ENCODE measurements around the gene IFNGR2. TPM values are rescaled to one million over a fixed set of nuclear protein-coding genes. Genes with fewer than 3 reads are reported as not detected.

Gene IFNGR2
- total RNA-seq, 1 experiment from 2014 or later: 47.9 TPM

GRCh38 chr21:33391656-33392055 lies 11.6 kb upstream of the IFNGR2 start:
- H3K27me3 ChIP-seq (ENCODE audit: control insufficient read depth, insufficient read depth, low read length): no peaks in the 10 kb centered on the region
- no peak for DNase-seq (ENCODE audit: low read depth, low spot score)
- no peaks in the 10 kb centered on the region for H3K9me3 ChIP-seq (ENCODE audit: control insufficient read depth, insufficient read depth, low read depth, low read length)
- no peak overlapping the region for H3K4me3 ChIP-seq (ENCODE audit: low read depth in 2 of 2, low read length in 2 of 2)
- ChIA-PET POLR2A (no interaction called here), CTCF (no interaction called here)
- intact Hi-C loops (cut with micrococcal nuclease; ENCODE audit: unreplicated experiment) (no loop called here), in situ Hi-C loops (cut with HindIII; ENCODE audit: low pct_unique_long_range_greater_than_20kb, low sequenced_read_pairs) (no loop called here)
- no peak overlapping the region for H3K27ac ChIP-seq (ENCODE audit: low read length)
- H3K36me3 ChIP-seq (ENCODE audit: control insufficient read depth, insufficient read depth, low read length): no peaks in the 10 kb centered on the region
- H3K4me1 ChIP-seq (ENCODE audit: control insufficient read depth, insufficient read depth, low read length): peaks cover 3% of the 10 kb centered on the region; the same call in 1 of the 2 replicates
- no peak for ATAC-seq
- no TSS peak for BruUV-seq (replicated peaks)
- TF ChIP-seq REST (IDR thresholded peaks at IDR 0.05; ENCODE audit: insufficient read depth in 1 of 2, low read depth in 2 of 2, low read length in 1 of 2) (no peak), POLR2AphosphoS5 (IDR thresholded peaks at IDR 0.05; ENCODE audit: low read depth, low read length) (no peak), CTCF (IDR thresholded peaks at IDR 0.05) (no peak), TCF7L2 (IDR thresholded peaks at IDR 0.05; ENCODE audit: low read depth, low read length) (no peak), SIN3A (IDR thresholded peaks at IDR 0.05; ENCODE audit: borderline replicate concordance, insufficient read depth, low read depth, low read length) (no peak)

GRCh38 chr21:33392284-33392985 lies 10.8 kb upstream of the IFNGR2 start:
- CTCF ChIA-PET: no interaction called here

More at GRCh38 chr21:33392284-33392985, 10.8 kb upstream of the IFNGR2 start:
- Histone ChIP-seq H3K27ac (ENCODE audit: low read length) (no peak overlapping the region), H3K36me3 (ENCODE audit: control insufficient read depth, insufficient read depth, low read length) (no peaks in the 10 kb centered on the region), H3K9me3 (ENCODE audit: control insufficient read depth, insufficient read depth, low read depth, low read length) (no peaks in the 10 kb centered on the region), H3K27me3 (ENCODE audit: control insufficient read depth, insufficient read depth, low read length) (no peaks in the 10 kb centered on the region), H3K4me3 (ENCODE audit: low read depth in 2 of 2, low read length in 2 of 2) (no peak overlapping the region), H3K4me1 (ENCODE audit: control insufficient read depth, insufficient read depth, low read length) (peaks cover 3% of the 10 kb centered on the region; the same call in 1 of the 2 replicates)
- POLR2A ChIA-PET: no interaction called here
- DNase-seq (ENCODE audit: low read depth, low spot score) (no peak), ATAC-seq (no peak; the same call in 1 of the 2 replicates)
- in situ Hi-C loops (cut with HindIII; ENCODE audit: low pct_unique_long_range_greater_than_20kb, low sequenced_read_pairs): no loop called here
- intact Hi-C loops (cut with micrococcal nuclease; ENCODE audit: unreplicated experiment): no loop called here
- no TSS peak for BruUV-seq (replicated peaks)
- TF ChIP-seq SIN3A (IDR thresholded peaks at IDR 0.05; ENCODE audit: borderline replicate concordance, insufficient read depth, low read depth, low read length) (no peak), POLR2AphosphoS5 (IDR thresholded peaks at IDR 0.05; ENCODE audit: low read depth, low read length) (no peak), CTCF (IDR thresholded peaks at IDR 0.05) (no peak), REST (IDR thresholded peaks at IDR 0.05; ENCODE audit: insufficient read depth in 1 of 2, low read depth in 2 of 2, low read length in 1 of 2) (no peak), TCF7L2 (IDR thresholded peaks at IDR 0.05; ENCODE audit: low read depth, low read length) (no peak)
